GM23338 (cell line): ENCODE results near the gene BNIPL. TPM values are rescaled to one million over a fixed set of nuclear protein-coding genes. Genes with fewer than 3 reads are reported as not detected.
A peak's percentile ranks its signal among the peaks of the same experiment; 100 is the strongest.

ENCODE experiments used
- ATAC-seq: fragments of 200-7000 bp; cut with Tn5 transposase; 3 replicates; pipeline ENCODE4 v1.9.1; 2020
- DNase-seq: peaks from one replicate; pipeline ENCODE4 v3.0.0-alpha.2; 2015; ENCODE audit warnings: low spot score
- H2AFZ ChIP-seq: fragments of 200-600 bp; sonication (generic); 2 replicates; pipeline ENCODE4 v1.8.0; 2016; ENCODE audit warnings: antibody characterized with exemption, mild to moderate bottlenecking, moderate library complexity
- H3F3A ChIP-seq: fragments of 200-600 bp; sonication (generic); replicated peaks from 2 replicates; pipeline ENCODE4 v1.8.0; 2017; ENCODE audit warnings: antibody characterized with exemption, mixed run types, low read depth
- H3K27ac ChIP-seq: fragments of 200-600 bp; sonication (generic); 2 replicates; pipeline ENCODE4 v1.6.1; 2016; ENCODE audit warnings: low read depth
- H3K27me3 ChIP-seq: fragments of 200-600 bp; sonication (generic); 2 replicates; pipeline ENCODE4 v1.8.0; 2016; ENCODE audit warnings: mild to moderate bottlenecking, mixed run types, moderate library complexity; ENCODE audit not compliant: insufficient read depth
- H3K36me3 ChIP-seq: fragments of 200-600 bp; sonication (generic); 2 replicates; pipeline ENCODE4 v1.8.0; 2016; ENCODE audit warnings: mild to moderate bottlenecking; ENCODE audit not compliant: insufficient read depth
- H3K4me1 ChIP-seq: fragments of 200-600 bp; sonication (generic); 2 replicates; pipeline ENCODE4 v1.8.0; 2016; ENCODE audit warnings: mild to moderate bottlenecking, moderate library complexity; ENCODE audit not compliant: insufficient read depth
- H3K4me2 ChIP-seq: fragments of 200-600 bp; sonication (generic); 2 replicates; pipeline ENCODE4 v1.7.1; 2017; ENCODE audit warnings: mixed run types
- H3K4me3 ChIP-seq: fragments of 200-600 bp; sonication (generic); 2 replicates; pipeline ENCODE4 v1.6.1; 2016; ENCODE audit warnings: mixed run types
- H3K79me2 ChIP-seq: fragments of 200-600 bp; sonication (generic); replicated peaks from 2 replicates; pipeline ENCODE4 v1.8.0; 2017; ENCODE audit warnings: mild to moderate bottlenecking; ENCODE audit not compliant: insufficient read depth
- H3K9me2 ChIP-seq: fragments of 200-600 bp; sonication (generic); 2 replicates; pipeline ENCODE4 v1.8.0; 2017; ENCODE audit not compliant: insufficient read depth
- H4K20me1 ChIP-seq: fragments of 200-600 bp; sonication (generic); replicated peaks from 2 replicates; pipeline ENCODE4 v1.8.0; 2017; ENCODE audit warnings: mild to moderate bottlenecking; ENCODE audit not compliant: insufficient read depth
- H3K27ac Mint-ChIP-seq: 2 replicates; pipeline ENCODE4 v1.8.0; 2020; ENCODE audit warnings: inconsistent platforms, mild to moderate bottlenecking, moderate library complexity, mixed read lengths
- H3K27me3 Mint-ChIP-seq: 3 replicates; pipeline ENCODE4 v1.8.0; 2022; ENCODE audit warnings: low read depth, mild to moderate bottlenecking, moderate library complexity, mixed read lengths, inconsistent platforms; ENCODE audit not compliant: insufficient read depth, poor library complexity
- H3K36me3 Mint-ChIP-seq: 3 replicates; pipeline ENCODE4 v1.8.0; 2021; ENCODE audit warnings: low read depth, mild to moderate bottlenecking, inconsistent platforms, moderate library complexity, mixed read lengths
- H3K4me1 Mint-ChIP-seq: 3 replicates; pipeline ENCODE4 v1.8.0; 2020; ENCODE audit warnings: mild to moderate bottlenecking, inconsistent platforms, mixed read lengths
- H3K4me3 Mint-ChIP-seq: 3 replicates; pipeline ENCODE4 v1.8.0; 2021; ENCODE audit warnings: moderate library complexity, mild to moderate bottlenecking, inconsistent platforms, mixed read lengths
- H3K9me3 Mint-ChIP-seq: 3 replicates; pipeline ENCODE4 v1.8.0; 2020; ENCODE audit warnings: moderate library complexity, mild to moderate bottlenecking, inconsistent platforms, mixed read lengths
- CREB1 ChIP-seq: fragments of 250-450 bp; sonication (Bioruptor Pico); IDR thresholded peaks from 2 replicates; pipeline ENCODE4 v1.5.0; 2020; ENCODE audit warnings: low read depth, mild to moderate bottlenecking, moderate library complexity
- EZH2 ChIP-seq: fragments of 200-600 bp; sonication (generic); IDR thresholded peaks from one replicate; pipeline ENCODE4 v1.8.0; 2017; ENCODE audit warnings: antibody characterized with exemption, mild to moderate bottlenecking, low read depth; ENCODE audit not compliant: unreplicated experiment
- EZH2phosphoT487 ChIP-seq: fragments of 200-600 bp; sonication (generic); IDR thresholded peaks from one replicate; pipeline ENCODE4 v1.8.1; 2018; ENCODE audit warnings: antibody characterized with exemption; ENCODE audit not compliant: unreplicated experiment
- JUNB ChIP-seq: IDR thresholded peaks from one replicate; pipeline ENCODE4 v1.6.1; 2016; ENCODE audit warnings: antibody characterized with exemption; ENCODE audit not compliant: unreplicated experiment
- NANOG ChIP-seq: IDR thresholded peaks from 2 replicates; pipeline ENCODE4 v1.6.1; 2016; ENCODE audit warnings: antibody characterized with exemption, borderline replicate concordance
- POLR2AphosphoS5 ChIP-seq: IDR thresholded peaks from 2 replicates; pipeline ENCODE4 v1.6.1; 2016; ENCODE audit warnings: antibody characterized with exemption, low read depth
- STAT1 ChIP-seq: IDR thresholded peaks from one replicate; pipeline ENCODE4 v1.6.1; 2016; ENCODE audit warnings: antibody characterized with exemption; ENCODE audit not compliant: unreplicated experiment
- ZNF114 ChIP-seq: fragments of 250-450 bp; sonication (Bioruptor Pico); IDR thresholded peaks from 2 replicates; pipeline ENCODE4 v1.5.0; 2020; ENCODE audit warnings: mild to moderate bottlenecking, moderate library complexity
- ZNF331 ChIP-seq: fragments of 250-450 bp; sonication (Bioruptor Pico); IDR thresholded peaks from 2 replicates; pipeline ENCODE4 v1.5.0; 2020; ENCODE audit warnings: low read depth, mild to moderate bottlenecking, moderate library complexity
- ZNF462 ChIP-seq: fragments of 250-450 bp; sonication (Bioruptor Pico); IDR thresholded peaks from 2 replicates; pipeline ENCODE4 v1.5.0; 2020; ENCODE audit warnings: mild to moderate bottlenecking, moderate library complexity
- polyA plus RNA-seq: library from polyadenylated mRNA; unstranded; fragments of >200 nt; fragmentation: Nextera tagmentation; extraction: Ambion mirVana; gene quantifications from 2 replicates; pipeline ENCODE4 v1.2.1, GENCODE V29; 2016
- total RNA-seq: library from RNA; depleted of rRNA; stranded (reverse); fragments of >200 nt; shearing (Covaris generic); gene quantifications from 2 replicates; pipeline ENCODE4 v1.2.3, GENCODE V29; 2014
- TF ChIP-seq, protein P1 (sequence below): IDR thresholded peaks from 2 replicates; pipeline ENCODE4 v1.6.1; 2016; ENCODE audit warnings: antibody characterized with exemption
- TF ChIP-seq, protein P2 (sequence below), 2 experiments: fragments of 200-600 bp in 1 of 2; sonication (generic) in 1 of 2; conservative IDR thresholded peaks; 2 replicates each; pipeline versions ENCODE4 v1.5.1 to v1.6.1; 2016 to 2017; ENCODE audit warnings: antibody characterized with exemption in 2 of 2, low read depth in 2 of 2, mild to moderate bottlenecking in 2 of 2, moderate library complexity in 1 of 2
- TF ChIP-seq, protein P3 (sequence below): IDR thresholded peaks from one replicate; pipeline ENCODE4 v1.6.1; 2018; ENCODE audit warnings: antibody characterized with exemption; ENCODE audit not compliant: unreplicated experiment

Gene BNIPL
- total and polyA plus RNA-seq, 2 experiments from 2014 or later: 0.91 to 1.2 TPM

- ATAC-seq (no peak), DNase-seq (no peak)
- Histone ChIP-seq H3K36me3 (0 out of 2 replicates have a peak, but pooled peaks cover 2% of the 10 kb centered on the region), H3K4me2 (peak overlapping the region; percentile 95; the same call in 1 of the 2 replicates), H4K20me1 (no peaks in the 10 kb centered on the region), H3K4me3 (0 out of 2 replicates have a peak overlapping the region, but pooled peaks have one; percentile 92), H3K27ac (peak overlapping the region; percentile 99; the same call in 1 of the 2 replicates), H3F3A (peaks cover 28% of the 10 kb centered on the region), H3K27me3 (no peaks in the 10 kb centered on the region), H3K4me1 (peaks cover 6% of the 10 kb centered on the region; the same call in 1 of the 2 replicates), H3K79me2 (peaks cover 21% of the 10 kb centered on the region), H2AFZ (no peak overlapping the region), H3K9me2 (no peaks in the 10 kb centered on the region)
- Mint-ChIP-seq H3K4me1 (peaks cover 14% of the 10 kb centered on the region), H3K27me3 (peaks cover 13% of the 10 kb centered on the region), H3K36me3 (peaks cover 32% of the 10 kb centered on the region), H3K4me3 (peak overlapping the region; percentile 97), H3K27ac (no peak overlapping the region), H3K9me3 (no peaks in the 10 kb centered on the region)
- TF ChIP-seq POLR2AphosphoS5 (no peak), JUNB (no peak), ZNF462 (CRISPR knock-in tag) (no peak), STAT1 (no peak), ZNF331 (CRISPR knock-in tag) (no peak), NANOG (no peak), CREB1 (no peak), ZNF114 (CRISPR knock-in tag) (no peak), EZH2 (no peak), EZH2phosphoT487 (no peak)
- TF ChIP-seq, protein P1, sequence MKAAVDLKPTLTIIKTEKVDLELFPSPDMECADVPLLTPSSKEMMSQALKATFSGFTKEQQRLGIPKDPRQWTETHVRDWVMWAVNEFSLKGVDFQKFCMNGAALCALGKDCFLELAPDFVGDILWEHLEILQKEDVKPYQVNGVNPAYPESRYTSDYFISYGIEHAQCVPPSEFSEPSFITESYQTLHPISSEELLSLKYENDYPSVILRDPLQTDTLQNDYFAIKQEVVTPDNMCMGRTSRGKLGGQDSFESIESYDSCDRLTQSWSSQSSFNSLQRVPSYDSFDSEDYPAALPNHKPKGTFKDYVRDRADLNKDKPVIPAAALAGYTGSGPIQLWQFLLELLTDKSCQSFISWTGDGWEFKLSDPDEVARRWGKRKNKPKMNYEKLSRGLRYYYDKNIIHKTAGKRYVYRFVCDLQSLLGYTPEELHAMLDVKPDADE: no peak
- TF ChIP-seq, protein P2, sequence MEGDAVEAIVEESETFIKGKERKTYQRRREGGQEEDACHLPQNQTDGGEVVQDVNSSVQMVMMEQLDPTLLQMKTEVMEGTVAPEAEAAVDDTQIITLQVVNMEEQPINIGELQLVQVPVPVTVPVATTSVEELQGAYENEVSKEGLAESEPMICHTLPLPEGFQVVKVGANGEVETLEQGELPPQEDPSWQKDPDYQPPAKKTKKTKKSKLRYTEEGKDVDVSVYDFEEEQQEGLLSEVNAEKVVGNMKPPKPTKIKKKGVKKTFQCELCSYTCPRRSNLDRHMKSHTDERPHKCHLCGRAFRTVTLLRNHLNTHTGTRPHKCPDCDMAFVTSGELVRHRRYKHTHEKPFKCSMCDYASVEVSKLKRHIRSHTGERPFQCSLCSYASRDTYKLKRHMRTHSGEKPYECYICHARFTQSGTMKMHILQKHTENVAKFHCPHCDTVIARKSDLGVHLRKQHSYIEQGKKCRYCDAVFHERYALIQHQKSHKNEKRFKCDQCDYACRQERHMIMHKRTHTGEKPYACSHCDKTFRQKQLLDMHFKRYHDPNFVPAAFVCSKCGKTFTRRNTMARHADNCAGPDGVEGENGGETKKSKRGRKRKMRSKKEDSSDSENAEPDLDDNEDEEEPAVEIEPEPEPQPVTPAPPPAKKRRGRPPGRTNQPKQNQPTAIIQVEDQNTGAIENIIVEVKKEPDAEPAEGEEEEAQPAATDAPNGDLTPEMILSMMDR (conservative IDR thresholded peaks at IDR 0.05; ENCODE audit: low read depth in 2 of 2): no peak
- TF ChIP-seq, protein P3, sequence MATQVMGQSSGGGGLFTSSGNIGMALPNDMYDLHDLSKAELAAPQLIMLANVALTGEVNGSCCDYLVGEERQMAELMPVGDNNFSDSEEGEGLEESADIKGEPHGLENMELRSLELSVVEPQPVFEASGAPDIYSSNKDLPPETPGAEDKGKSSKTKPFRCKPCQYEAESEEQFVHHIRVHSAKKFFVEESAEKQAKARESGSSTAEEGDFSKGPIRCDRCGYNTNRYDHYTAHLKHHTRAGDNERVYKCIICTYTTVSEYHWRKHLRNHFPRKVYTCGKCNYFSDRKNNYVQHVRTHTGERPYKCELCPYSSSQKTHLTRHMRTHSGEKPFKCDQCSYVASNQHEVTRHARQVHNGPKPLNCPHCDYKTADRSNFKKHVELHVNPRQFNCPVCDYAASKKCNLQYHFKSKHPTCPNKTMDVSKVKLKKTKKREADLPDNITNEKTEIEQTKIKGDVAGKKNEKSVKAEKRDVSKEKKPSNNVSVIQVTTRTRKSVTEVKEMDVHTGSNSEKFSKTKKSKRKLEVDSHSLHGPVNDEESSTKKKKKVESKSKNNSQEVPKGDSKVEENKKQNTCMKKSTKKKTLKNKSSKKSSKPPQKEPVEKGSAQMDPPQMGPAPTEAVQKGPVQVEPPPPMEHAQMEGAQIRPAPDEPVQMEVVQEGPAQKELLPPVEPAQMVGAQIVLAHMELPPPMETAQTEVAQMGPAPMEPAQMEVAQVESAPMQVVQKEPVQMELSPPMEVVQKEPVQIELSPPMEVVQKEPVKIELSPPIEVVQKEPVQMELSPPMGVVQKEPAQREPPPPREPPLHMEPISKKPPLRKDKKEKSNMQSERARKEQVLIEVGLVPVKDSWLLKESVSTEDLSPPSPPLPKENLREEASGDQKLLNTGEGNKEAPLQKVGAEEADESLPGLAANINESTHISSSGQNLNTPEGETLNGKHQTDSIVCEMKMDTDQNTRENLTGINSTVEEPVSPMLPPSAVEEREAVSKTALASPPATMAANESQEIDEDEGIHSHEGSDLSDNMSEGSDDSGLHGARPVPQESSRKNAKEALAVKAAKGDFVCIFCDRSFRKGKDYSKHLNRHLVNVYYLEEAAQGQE: no peak
Observed at GRCh38 chr1:151069103-151069486, 32.7 kb downstream of the BNIPL start.
